Stimulated activated CD8-positive, alpha-beta memory T cell treated with anti-CD3 and anti-CD28 coated beads, Interleukin-7, amount 100 ng/mL, for 48 hours (primary cell): ENCODE results near the gene ATF5.
A peak's percentile ranks its signal among the peaks of the same experiment; 100 is the strongest.

Experiments used
- DNase-seq, 2 donors: peaks; one replicate each; pipeline ENCODE4 v3.0.0-alpha.2; 2020; ENCODE audit warnings: low read depth in 1 of 2; ENCODE audit errors: extremely low read depth in 1 of 2

Gene ATF5, protein sequence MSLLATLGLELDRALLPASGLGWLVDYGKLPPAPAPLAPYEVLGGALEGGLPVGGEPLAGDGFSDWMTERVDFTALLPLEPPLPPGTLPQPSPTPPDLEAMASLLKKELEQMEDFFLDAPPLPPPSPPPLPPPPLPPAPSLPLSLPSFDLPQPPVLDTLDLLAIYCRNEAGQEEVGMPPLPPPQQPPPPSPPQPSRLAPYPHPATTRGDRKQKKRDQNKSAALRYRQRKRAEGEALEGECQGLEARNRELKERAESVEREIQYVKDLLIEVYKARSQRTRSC

GRCh38 chr19:49929121-49929610, at the start of gene ATF5, which contains the start of gene NUP62:
Gene ATF5, plus strand, starts transcription at chr19:49929205. Its CDS starts 1,646 bp downstream, at chr19:49930851.
Gene NUP62, minus strand, starts transcription at chr19:49929504. Its CDS starts 19,697 bp downstream, at chr19:49909807.
- peak; percentile 75 to 87 for DNase-seq

DNA sequence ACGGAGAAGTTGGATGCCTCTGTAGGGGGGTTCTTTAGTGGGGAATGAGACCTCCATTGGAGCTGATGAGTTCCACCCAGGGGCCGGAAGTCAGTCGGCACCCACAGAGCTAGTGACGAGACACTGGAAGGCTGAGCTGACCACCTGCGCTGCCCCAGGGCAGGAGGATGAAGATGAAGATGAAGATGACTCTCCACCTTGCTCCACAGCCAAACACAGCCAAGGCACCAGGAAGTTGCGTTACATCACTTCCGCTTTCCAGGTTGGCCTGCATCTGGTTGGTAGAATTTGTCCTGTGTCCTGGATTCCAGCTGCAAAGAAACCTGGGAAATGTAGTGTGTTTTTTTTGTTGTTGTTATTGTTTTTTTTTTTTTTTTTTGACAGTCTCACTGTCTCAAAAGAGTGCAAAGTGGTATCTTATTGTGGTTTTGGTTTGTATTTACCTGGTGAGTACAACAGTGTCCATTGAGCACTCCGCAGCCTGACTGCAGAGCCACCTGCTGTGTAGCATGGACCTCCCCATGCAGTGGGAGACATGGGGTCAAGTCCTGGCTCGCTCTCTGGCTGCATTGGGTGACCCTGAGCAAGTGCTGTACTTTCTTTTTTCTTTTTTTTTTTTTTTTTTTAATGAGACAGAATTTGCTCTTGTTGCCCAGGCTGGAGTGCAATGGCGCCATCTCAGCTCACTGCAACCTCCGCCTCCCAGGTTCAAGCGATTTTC, 49.6 kb upstream of the ATF5 start:
- DNase-seq = no peak

DNA sequence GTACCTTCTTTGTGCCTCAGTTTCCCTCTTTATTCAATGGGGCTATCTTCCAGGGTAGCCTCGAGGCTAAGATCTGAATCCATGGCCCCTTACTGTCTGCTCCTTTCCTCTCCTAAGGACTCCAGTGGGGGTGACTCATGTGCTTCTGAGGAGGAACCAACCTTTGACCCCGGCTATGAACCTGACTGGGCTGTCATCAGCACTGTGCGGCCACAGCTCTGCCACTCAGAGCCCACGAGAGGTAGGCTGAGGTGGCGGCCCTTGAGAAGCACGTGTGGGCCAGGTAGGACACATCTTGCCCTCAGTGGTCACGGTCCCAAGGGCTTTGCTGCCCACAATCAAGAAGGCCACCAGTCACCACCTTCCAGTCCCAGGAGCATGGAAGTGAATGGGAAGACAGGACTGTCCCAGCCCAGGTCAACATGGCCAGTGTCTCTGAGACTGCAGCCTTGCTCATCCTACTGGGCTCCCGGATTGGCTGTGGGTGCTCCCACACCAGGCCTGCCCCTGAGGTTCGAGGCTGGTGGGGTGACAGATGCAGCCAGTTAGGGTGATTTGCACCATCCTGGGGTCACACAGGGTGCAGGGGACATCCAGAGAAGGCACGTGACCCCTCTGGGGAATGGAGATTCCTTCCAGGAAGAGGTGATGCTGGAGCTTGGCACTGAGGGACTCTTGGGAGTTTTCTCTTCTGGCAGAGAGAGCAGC, 48.7 kb upstream of the ATF5 start:
- DNase-seq = no peak

GRCh38 chr19:49881186-49881585, 47.8 kb upstream of the ATF5 start:
- no peak for DNase-seq

- DNase-seq = no peak
Observed at GRCh38 chr19:49881672-49882394, 47.2 kb upstream of the ATF5 start.

DNA sequence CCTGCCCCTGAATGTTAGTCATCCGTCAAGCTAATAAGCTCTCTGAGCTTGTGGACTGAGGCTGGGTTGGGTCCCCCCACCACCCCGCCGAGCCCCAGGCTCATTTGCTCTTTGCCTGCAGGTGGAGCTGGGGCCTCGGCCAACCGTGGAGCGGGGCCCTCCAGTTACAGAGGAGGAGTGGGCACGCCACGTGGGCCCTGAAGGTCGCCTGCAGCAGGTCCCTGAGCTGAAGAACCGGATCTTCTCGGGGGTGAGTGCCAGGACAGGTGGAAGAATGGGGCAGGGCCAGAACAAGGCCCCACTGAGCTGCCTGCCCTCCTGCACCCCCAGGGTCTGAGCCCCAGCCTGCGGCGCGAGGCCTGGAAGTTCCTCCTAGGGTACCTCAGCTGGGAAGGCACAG, 46.4 kb upstream of the ATF5 start:
- no peak for DNase-seq

GRCh38 chr19:49883094-49883493, 45.9 kb upstream of the ATF5 start:
- DNase-seq = no peak

DNA sequence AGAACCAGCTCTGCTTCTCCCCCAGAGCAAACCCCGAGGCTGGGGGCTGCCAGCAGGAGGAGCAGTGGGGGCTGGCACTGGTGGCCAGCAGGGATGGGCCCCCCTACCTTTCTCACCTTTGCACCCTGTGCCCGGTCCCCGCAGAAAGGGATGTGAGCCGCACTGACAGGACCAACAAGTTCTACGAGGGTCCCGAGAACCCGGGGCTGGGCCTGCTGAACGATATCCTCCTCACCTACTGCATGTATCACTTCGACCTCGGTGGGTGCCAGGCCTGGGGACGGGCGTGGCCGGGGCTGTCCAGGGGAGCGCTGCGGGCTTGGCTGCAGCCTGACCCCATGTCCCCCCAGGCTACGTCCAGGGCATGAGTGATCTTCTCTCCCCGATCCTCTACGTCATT, 44.9 kb upstream of the ATF5 start:
- DNase-seq = no peak

DNA sequence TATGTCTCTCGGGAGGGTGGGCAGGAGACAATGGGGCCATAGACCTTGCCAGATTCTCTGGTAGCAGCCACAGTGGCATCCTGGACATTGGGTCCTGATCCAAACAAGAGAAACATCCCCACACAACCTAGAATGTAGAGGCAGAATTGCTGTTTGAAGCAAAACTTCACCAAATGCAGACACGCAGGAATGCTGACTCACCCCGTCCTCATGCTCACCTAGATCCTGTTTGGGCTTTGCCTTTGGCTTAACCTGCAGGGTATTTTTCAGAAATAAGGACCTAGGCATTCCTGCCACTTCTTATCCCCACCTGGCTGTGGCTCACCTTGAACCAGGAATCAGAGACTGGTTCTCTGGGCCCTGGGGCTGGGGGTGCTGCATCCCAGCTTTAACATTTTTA, 44.2 kb upstream of the ATF5 start:
- DNase-seq = no peak

DNA sequence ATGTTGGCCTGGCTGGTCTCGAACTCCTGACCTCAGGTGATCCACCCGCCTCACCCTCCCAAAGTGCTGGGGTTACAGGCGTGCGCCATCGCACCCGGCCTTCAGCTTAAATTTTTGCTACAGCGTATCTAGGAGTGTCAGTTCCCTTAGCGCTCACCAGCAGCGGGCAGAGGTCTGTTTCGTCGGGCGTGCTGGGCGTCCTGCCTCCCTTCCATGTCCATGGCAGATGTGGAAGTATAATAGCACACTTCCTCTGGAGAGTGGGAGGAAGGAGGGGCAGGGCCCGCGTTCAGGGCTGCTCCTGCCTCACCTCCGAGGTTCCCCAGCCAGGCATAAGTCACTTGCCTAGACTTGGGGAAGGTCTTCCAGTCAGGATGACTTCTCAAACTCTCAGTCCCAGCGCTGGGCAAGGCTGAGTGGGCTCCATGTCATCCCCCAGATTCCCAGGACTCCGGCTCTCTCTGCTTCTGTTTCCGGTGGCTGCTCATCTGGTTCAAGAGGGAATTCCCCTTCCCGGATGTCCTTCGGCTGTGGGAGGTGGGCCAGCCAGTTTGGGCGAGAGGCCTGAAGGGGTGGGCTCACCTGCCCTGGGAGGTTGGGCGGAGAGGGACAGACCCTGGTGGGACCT, 41.9 kb upstream of the ATF5 start:
- no peak for DNase-seq

DNA sequence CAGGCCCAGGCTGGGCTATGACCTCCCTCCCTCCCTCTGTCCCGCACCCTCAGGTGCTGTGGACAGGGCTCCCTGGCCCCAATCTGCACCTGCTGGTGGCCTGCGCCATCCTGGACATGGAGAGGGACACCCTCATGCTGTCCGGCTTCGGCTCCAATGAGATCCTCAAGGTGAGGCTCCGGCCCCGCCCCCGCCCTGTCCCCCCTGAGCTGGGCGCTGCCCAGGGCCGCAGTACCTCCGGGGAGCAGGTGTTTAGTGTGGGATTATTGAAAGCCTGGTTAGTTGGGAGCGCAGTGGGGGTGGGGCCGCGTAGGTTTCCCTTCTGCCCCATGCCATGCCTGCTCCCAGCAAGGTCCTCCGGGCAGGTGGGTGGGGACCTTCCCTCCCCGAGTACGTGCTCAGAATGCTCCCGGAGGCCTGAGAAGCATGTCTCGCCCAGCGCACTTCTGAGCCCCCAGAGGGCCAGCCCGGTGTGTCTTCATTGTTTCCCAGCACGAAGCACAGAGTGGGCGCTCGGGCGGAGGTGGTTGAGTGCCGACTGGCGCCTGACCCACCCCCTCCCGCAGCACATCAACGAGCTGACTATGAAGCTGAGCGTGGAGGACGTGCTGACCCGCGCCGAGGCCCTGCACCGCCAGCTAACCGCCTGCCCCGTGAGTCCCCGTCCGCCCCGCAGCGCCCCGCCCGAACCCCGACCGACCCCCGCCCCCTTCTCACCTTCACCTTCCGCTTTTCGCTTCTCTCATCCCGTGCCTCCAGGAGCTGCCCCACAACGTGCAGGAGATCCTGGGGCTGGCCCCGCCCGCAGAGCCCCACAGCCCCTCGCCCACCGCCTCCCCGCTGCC, 41.1 kb upstream of the ATF5 start:
- DNase-seq = no peak

- DNase-seq = no peak
Observed at GRCh38 chr19:49888510-49888824, 40.5 kb upstream of the ATF5 start.

DNA sequence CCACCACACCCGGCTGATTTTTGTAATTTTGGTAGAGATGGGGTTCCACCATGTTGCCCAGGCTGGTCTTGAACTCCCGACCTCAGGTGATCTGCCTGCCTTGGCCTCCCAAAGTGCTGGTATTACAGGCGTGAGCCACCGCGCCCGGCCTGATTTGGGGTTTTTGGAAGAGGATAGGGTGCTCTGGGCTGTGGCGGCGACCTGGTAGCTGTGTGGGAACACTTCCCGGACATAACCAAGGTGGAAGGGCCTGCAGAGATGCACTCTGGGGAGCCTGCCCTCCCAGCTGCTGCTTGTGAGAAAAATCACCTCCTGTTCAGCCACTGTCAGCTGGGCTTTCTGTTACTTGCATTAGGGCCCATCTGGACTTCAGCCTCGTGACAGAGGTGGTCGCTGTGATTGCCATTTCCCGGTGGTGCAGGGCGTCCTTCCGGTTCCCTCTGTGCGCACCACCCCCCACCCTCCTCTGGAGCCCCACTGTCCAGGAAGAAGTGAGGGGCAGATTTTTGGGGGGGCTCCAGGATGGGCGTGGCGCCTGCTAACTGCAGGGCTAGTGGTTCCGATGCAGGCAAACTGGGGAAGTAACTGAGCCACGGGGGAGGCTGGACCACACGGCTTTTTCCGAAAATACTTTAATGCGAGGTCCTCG, 39.8 kb upstream of the ATF5 start:
- DNase-seq = no peak

DNA sequence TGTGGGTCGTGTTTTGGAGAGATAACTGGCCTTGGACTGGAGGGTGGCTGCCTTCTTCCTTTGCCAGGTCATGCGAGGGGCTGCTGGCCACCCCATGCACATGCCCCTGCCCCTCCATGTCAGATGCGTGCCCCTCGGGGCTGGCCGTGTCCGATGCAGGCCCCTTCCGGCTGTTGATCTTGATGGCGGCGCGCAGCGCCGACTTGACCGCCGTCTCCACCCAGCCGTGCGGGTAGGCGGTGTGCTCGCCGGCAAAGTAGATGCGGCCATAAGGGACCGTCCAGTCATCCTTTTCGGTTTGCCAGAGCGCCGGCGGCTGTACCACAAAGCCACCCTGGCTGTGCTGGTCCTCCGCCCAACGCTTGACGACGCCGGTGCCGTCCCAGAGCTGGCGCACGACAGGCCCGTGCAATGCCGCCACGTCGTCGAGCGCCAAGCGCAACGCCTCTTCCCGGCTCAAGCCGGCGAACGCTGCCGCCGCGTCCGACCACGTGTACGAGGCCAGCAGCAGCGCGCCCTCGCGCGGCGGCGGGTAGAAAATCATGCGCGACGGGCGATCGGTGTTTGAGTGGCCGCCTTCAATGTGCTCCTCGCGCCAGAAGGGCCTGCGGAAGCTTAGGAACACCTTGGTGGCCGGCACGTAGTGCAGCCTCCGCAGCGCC, 39.2 kb upstream of the ATF5 start:
- DNase-seq = peak; percentile 53 to 62

DNA sequence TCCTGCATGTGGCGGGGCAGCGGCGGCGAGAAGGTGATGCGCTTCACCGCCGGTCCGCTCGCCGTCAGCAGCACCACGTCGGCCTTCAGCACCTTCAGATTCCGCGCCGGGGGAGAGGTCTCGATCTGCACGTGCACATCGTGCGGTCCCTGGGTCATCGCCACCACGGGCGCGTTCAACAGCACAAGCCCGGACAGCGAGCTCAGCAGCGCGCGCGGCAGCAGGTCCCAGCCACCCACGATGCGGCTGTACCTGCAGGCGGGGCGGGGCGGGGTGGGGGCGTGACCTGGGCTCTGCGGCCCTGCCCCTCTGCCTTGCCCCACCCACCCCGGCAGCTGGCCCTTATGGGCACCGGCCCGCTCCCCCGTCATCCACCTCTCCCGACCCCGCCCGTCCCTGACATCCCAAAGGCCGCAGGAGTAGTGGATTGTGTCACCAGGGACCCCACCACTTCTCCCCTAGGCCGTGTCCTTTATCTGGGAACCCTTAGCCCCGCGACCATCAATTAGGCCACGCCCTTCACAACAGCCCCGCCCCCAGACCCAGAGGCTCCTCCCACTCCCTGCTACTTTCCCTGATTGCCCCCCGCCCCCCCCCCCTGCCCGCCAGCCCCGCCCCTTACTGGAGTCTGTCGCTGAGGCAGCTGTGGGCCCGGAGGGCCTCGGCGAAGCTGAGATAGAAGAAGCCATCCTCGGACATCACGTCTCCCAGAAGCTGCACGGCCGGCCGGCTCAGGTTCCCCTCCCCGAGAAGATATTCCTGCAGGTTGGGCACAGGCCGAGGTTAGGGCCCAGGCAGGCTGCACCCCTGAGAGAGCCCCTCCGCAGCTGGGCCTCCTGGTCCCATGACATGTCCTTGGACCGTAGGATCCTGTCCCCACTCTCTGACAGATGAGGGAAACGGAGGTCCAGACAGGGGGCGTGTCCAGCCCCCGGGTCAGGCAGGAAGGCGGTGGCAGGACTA, 38.4 kb upstream of the ATF5 start:
- peak in 1 of 2 donors; percentile 47 for DNase-seq

GRCh38 chr19:49891393-49891792, 37.6 kb upstream of the ATF5 start:
- DNase-seq = no peak

GRCh38 chr19:49892716-49893115, 36.3 kb upstream of the ATF5 start:
- no peak for DNase-seq
